ENCODE results near the gene FCN1. TPM values are rescaled to one million over a fixed set of nuclear protein-coding genes. Genes with fewer than 3 reads are reported as not detected.

Gene FCN1
- total RNA-seq, 1 donor, result not detected

- no peak overlapping the region for H3K4me3 ChIP-seq (ENCODE audit: low read depth, low read length)
- no peak for TF ChIP-seq CTCF (IDR thresholded peaks at IDR 0.05; ENCODE audit: insufficient read depth, low read depth, low read length)
- no peak for DNase-seq (ENCODE audit: low read depth)
Observed at GRCh38 chr9:134945509-134946275, 28.0 kb upstream of the FCN1 start.

GRCh38 chr9:134944916-134945315 lies 27.2 kb upstream of the FCN1 start:
- DNase-seq (ENCODE audit: low read depth), result no peak
- H3K4me3 ChIP-seq (ENCODE audit: low read depth, low read length), result no peak overlapping the region
- no peak for TF ChIP-seq CTCF (IDR thresholded peaks at IDR 0.05; ENCODE audit: insufficient read depth, low read depth, low read length)

- no peak for DNase-seq (ENCODE audit: low read depth)
- no peak for TF ChIP-seq CTCF (IDR thresholded peaks at IDR 0.05; ENCODE audit: insufficient read depth, low read depth, low read length)
- H3K4me3 ChIP-seq (ENCODE audit: low read depth, low read length), result no peak overlapping the region
Observed at GRCh38 chr9:134944351-134944802, 26.7 kb upstream of the FCN1 start.

- TF ChIP-seq CTCF (IDR thresholded peaks at IDR 0.05; ENCODE audit: insufficient read depth, low read depth, low read length), result no peak
- DNase-seq (ENCODE audit: low read depth), result no peak
- no peak overlapping the region for H3K4me3 ChIP-seq (ENCODE audit: low read depth, low read length)
Observed at GRCh38 chr9:134943836-134944235, 26.1 kb upstream of the FCN1 start.

- TF ChIP-seq CTCF (IDR thresholded peaks at IDR 0.05; ENCODE audit: insufficient read depth, low read depth, low read length), result no peak
- no peak overlapping the region for H3K4me3 ChIP-seq (ENCODE audit: low read depth, low read length)
- DNase-seq (ENCODE audit: low read depth), result no peak
Observed at GRCh38 chr9:134943411-134943810, 25.7 kb upstream of the FCN1 start.

- no peak overlapping the region for H3K4me3 ChIP-seq (ENCODE audit: low read depth, low read length)
- no peak for DNase-seq (ENCODE audit: low read depth)
- no peak for TF ChIP-seq CTCF (IDR thresholded peaks at IDR 0.05; ENCODE audit: insufficient read depth, low read depth, low read length)
Observed at GRCh38 chr9:134942788-134943184, 25.1 kb upstream of the FCN1 start.

All from fibroblast of villous mesenchyme (primary cell).